K562 (cell line): ENCODE measurements around the gene TFRC.

Experiments
- CTCF ChIP-seq, 3 experiments: IDR thresholded peaks in 2 of 3; conservative IDR thresholded peaks in 1 of 3; 2 replicates each; pipeline ENCODE4 v1.5.1; 2011 to 2012; ENCODE audit warnings: low read length in 3 of 3, mild to moderate bottlenecking in 3 of 3, control low read depth in 2 of 3, improper control_type of control experiment in 1 of 3, inconsistent platforms in 1 of 3, low read depth in 1 of 3, mixed read lengths in 1 of 3, moderate library complexity in 1 of 3; ENCODE audit not compliant: insufficient read depth in 2 of 3
- TBP ChIP-seq: optimal IDR thresholded peaks from 2 replicates; pipeline ENCODE3; 2011; ENCODE audit warnings: low read depth, low read length, improper control_type of control experiment

GRCh38 chr3:196082619-196082971 is 705 bp upstream of the TFRC start:
- TF ChIP-seq CTCF (IDR thresholded peaks at IDR 0.05 in 2 of 3, conservative IDR thresholded peaks at IDR 0.05 in 1 of 3; ENCODE audit: insufficient read depth in 2 of 3, low read depth in 1 of 3, low read length in 3 of 3) (no peak), TBP (no peak)
